NCI-H1048 (cell line): ENCODE measurements around the gene KDM1A.
"Not testable (repeated sequence)": the region's sequence is repeated elsewhere in the genome, so short reads cannot be mapped to it uniquely, and the experiment has no call there.

ENCODE experiments used
- DNase-seq: peaks from one replicate; lab custom pipeline; 2025; lab: John Stamatoyannopoulos, UW

KDM1A gene

GRCh38 chr1:23019094-23019862 is at the start of gene KDM1A:
TSS of gene KDM1A (plus strand) at chr1:23019468. CDS start at chr1:23019597, 129 bp downstream.
- peak; percentile 94 for DNase-seq

- no peak for DNase-seq
Measured at GRCh38 chr1:22970096-22970495, 49.2 kb upstream of the KDM1A start.

- no peak for DNase-seq
Measured at GRCh38 chr1:22971161-22971560, 48.1 kb upstream of the KDM1A start.

- DNase-seq = no peak
Measured at GRCh38 chr1:22971611-22972405, 47.5 kb upstream of the KDM1A start.

- no peak for DNase-seq
Measured at GRCh38 chr1:22972760-22973159, 46.5 kb upstream of the KDM1A start, which contains the start of gene LACTBL1. TSS of gene LACTBL1 (minus strand) at chr1:22972866. CDS start at chr1:22972316, 550 bp downstream.

GRCh38 chr1:22975694-22976093 is 43.6 kb upstream of the KDM1A start:
- DNase-seq = no peak

DNA sequence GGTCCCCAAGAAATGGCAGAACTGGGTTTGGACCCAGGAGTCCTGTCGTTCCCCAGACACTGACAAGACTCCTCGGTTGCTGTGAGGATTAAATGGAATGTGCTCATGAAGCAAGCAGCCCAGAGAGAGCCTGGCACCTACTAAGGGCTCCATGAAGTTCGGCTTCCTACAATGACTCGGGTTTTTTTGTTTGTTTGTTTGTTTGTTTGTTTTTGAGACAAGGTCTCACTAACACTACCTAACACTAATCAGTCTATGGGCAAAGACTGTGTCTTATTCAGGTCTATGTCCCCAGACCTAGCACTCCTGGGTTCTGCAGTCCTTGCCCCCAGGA is 43.2 kb upstream of the KDM1A start:
- no peak for DNase-seq

DNA sequence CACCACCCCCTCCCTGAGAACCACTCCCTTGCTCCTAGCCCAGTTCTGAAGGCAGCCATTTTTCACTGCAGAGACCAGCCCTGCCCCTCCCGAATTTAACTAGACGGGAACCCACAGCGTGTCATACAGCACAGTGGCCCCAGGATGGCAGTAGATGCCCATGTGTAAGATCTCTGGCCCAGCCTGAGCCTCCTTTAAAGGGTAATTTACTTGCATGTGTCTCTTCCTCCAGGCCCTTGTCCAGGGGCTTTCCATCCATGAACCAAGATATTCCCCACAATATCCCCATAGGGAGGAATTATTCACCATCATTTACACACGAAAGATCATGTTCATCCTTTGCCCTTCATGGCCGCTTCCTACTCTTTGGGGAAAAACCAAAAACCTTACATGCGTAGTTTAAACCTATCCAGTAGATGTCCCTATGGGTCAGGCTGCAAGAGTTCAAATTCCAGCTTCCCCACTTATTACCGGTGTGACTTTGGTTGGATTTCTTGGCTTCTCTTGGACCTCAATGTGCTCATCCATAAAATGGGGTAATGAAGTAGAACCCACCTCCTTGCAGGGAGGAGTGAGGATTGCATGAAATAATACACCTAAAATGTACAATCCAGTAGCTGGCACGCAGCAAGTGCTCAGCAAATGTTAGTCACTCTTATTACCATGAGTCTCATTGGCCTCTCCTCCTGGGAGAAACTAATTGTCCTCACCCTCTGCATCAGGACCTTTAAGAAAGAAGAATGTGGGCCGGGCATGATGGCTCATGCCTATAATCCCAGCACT is 42.6 kb upstream of the KDM1A start:
- peak; percentile 21 for DNase-seq

DNA sequence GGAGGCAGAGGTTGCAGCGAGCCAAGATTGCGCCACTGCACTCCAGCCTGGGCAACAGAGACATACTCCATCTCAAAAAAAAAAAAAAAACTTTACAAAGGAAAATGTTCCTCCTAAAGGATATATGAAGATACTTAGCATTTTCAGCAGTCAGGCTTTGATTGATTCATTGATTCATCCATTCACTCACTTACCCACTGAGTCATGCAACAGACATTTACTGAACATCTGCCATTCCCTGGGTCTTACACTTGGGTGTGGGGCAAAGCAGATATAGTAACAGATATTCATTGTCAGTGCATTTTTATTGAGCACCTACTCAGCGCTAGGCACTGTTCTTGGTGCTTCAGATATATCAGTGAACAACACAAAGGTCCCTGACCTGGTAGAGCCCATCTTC is 41.0 kb upstream of the KDM1A start:
- no peak for DNase-seq

- not testable (repeated sequence) for DNase-seq
Measured at GRCh38 chr1:22980471-22980790, 38.8 kb upstream of the KDM1A start.

- DNase-seq = no peak
Measured at GRCh38 chr1:22983944-22984343, 35.3 kb upstream of the KDM1A start.

DNA sequence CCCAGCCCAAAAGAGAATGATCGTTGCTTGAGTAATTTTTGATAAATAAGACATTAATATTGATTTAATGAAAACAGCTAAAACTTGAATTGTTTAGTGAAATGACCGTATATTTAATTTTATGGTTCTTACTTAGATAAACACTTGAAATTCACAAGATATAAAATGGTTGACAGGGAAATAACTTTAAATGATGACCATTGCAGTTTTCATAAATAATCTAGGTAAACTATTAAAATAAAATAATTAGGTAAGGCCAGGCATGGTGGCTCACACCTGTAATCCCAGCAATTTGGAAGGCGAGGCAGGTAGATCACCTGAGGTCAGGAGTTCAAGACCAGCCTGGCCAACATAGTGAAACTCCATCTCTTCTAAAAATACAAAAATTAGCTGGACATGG is 26.9 kb upstream of the KDM1A start:
- DNase-seq = not testable (repeated sequence)

GRCh38 chr1:22993220-22993795 is 26.0 kb upstream of the KDM1A start:
- not testable (repeated sequence) for DNase-seq

- no peak for DNase-seq
Measured at GRCh38 chr1:22995774-22996173, 23.5 kb upstream of the KDM1A start.

DNA sequence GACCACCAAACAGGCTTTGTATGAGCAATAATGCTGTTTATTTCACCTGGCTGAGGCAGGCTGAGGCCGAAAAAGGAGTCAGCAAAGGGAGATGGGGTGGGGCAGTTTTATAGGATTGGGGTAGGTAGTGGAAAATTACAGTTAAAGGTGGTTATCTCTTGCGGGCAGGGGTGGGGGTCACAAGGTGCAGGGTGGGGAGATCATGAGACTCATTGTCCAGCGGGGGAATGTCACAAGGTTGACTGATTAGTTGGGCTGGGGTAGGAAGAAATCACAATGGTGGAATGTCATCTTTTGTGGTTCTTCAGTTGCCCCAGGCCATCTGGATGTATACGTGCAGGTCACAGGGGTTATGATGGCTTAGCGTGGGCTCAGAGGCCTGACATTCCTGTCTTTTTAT is 21.7 kb upstream of the KDM1A start:
- DNase-seq = not testable (repeated sequence)

DNA sequence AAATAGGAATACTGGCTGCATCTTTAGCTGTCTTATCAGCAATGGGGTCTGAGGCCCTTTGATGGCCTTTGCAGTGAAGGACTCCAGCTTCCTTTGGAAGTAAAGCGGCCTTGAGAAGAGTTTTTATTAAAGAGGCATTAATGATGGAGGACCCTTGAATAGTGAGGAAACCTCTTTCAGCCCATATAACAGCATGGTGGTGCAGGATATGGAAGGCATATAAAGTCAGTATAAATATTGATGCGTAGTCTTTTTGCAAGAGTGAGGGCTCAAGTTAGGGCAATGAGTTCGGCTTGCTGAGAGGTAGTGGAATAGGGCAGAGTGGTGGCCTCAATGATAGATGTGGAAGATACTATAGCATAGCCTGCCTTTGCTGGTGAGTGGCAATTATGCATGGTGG is 19.1 kb upstream of the KDM1A start:
- not testable (repeated sequence) for DNase-seq

DNA sequence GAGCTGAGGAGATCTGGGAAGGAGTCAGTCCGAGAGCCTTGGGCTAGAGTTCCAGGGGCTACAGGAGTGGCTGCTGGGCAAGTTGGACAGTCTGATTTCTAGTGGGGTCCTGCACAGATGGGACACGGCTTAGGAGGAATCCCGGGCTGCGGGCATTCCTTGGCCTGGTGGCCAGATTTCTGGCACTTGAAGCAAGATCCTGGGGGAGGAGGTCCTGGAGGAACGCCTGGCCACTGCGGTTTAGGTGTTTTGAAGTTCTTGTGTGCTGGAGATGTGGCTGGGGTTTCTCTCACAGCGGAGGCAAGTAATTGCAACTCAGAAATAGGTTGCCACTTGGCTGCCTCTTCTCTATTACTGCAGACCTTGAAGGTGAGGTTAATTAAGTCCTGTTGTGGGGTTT is 17.1 kb upstream of the KDM1A start:
- not testable (repeated sequence) for DNase-seq

- no peak for DNase-seq
Measured at GRCh38 chr1:23004112-23004511, 15.2 kb upstream of the KDM1A start.

DNA sequence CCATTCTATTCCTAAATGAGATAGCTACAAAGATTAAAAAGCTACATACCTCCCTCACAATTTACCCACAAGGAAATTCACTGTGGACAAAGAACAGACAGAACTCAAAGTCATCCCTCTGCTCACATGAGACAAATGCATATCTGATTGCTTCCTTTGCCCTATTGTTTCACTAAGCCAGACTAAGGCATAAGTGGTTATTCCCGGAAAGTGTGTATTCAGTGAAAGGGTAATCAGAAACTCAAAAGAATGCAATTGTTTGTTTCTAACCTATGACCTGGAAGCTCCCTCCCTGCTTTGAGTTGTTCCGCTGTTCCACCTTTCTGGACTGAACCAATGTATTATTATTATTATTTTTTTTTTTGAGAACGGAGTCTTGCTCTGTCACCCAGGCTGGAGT is 14.5 kb upstream of the KDM1A start:
- DNase-seq = not testable (repeated sequence)

GRCh38 chr1:23007106-23007505 is 12.2 kb upstream of the KDM1A start:
- no peak for DNase-seq

DNA sequence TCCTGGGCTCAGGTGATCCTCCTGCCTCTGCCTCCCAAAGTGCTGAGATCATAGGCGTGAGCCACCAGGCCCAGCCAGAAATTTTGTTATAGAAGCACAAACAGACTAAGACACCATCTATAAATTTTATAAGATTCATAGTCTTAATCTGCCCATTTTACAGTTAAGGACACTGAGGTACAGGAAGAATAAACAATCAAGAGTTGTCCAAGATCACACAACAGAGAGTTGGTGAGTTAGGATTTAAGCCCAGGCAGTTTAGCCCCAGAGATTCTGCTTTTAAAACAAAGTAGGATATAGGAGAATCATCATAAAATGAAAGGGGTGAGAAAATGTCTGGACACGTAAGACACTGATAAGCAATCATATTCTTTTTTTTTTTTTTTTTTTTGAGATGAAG is 10.4 kb upstream of the KDM1A start:
- DNase-seq = no peak

GRCh38 chr1:23010025-23010424 is 9.2 kb upstream of the KDM1A start:
- not testable (repeated sequence) for DNase-seq
